Neutrophil (primary cell): Measurements from ENCODE around the gene SETD3.

Source experiments
- H3K27ac ChIP-seq: fragments of 200-600 bp; sonication (generic); 2 replicates; pipeline ENCODE4 v1.5.1; 2016; ENCODE audit warnings: mild to moderate bottlenecking, moderate library complexity
- H3K27me3 ChIP-seq: fragments of 200-600 bp; sonication (generic); 2 replicates; pipeline ENCODE4 v1.6.0; 2016; ENCODE audit warnings: mild to moderate bottlenecking
- H3K36me3 ChIP-seq: fragments of 200-600 bp; sonication (generic); 2 replicates; pipeline ENCODE4 v1.5.1; 2017
- H3K4me1 ChIP-seq, 2 experiments: fragments of 200-600 bp in 1 of 2; sonication (generic) in 1 of 2; 1 replicate in 1 of 2; 2 replicates in 1 of 2; pipeline versions ENCODE4 v1.5.1 to v1.6.1; 2013 to 2016; ENCODE audit warnings: low read depth in 1 of 2, low read length in 1 of 2, mild to moderate bottlenecking in 1 of 2, moderate library complexity in 1 of 2; ENCODE audit not compliant: control insufficient read depth in 1 of 2, insufficient read depth in 1 of 2
- H3K4me3 ChIP-seq, 2 experiments: fragments of 200-600 bp in 1 of 2; sonication (generic) in 1 of 2; 1 replicate in 1 of 2; 2 replicates in 1 of 2; pipeline ENCODE4 v1.5.1; 2013 to 2016; ENCODE audit warnings: low read depth in 1 of 2, low read length in 1 of 2, mild to moderate bottlenecking in 1 of 2, moderate library complexity in 1 of 2
- H3K9me3 ChIP-seq: fragments of 200-600 bp; sonication (generic); 2 replicates; pipeline ENCODE4 v1.5.1; 2016
- TF ChIP-seq, protein P1 (sequence below): fragments of 200-600 bp; sonication (generic); IDR thresholded peaks from 2 replicates; pipeline ENCODE4 v1.5.1; 2016; ENCODE audit warnings: antibody characterized with exemption

The SETD3 gene

DNA sequence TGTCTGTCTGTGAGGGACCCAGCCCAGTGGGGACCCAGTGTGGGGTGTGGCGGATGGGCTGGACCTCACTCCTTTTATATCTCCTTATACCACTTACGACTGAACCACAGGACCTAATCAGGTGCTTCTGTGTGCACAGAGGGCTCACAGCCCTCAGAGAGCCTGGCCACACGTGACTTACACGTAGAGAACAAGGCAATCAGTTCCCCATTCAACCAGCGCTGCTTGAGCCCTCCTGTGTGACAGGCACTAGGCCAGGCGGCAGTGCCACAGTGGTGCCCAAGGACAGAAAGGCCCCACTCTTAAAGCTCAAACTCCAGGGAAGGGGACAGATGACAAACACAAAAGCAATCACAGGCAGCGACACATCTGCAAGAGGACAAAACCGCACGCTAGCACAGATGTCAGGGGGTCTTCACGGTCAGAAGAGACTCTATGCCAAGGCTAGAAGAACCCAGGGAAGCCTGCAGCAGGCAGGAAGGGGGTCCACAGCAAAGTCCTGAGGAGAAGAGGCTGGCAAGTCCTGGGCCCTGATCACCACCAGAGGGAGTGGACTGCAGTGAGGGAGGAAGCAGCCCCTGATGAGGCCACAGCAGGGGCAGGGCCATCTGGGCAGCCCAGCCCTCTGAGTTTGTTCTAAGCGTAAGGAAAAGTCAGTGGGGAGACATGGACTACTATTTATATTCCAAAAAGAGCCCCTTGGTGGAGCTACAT, 39.3 kb downstream of the SETD3 start:
- H3K4me3 ChIP-seq, result no peak overlapping the region
- H3K27ac ChIP-seq, result no peak overlapping the region
- H3K27me3 ChIP-seq, result no peaks in the 10 kb centered on the region
- peaks cover 73% of the 10 kb centered on the region for H3K36me3 ChIP-seq
- no peaks in the 10 kb centered on the region for H3K4me1 ChIP-seq
- H3K9me3 ChIP-seq, result no peaks in the 10 kb centered on the region
- TF ChIP-seq, protein P1, sequence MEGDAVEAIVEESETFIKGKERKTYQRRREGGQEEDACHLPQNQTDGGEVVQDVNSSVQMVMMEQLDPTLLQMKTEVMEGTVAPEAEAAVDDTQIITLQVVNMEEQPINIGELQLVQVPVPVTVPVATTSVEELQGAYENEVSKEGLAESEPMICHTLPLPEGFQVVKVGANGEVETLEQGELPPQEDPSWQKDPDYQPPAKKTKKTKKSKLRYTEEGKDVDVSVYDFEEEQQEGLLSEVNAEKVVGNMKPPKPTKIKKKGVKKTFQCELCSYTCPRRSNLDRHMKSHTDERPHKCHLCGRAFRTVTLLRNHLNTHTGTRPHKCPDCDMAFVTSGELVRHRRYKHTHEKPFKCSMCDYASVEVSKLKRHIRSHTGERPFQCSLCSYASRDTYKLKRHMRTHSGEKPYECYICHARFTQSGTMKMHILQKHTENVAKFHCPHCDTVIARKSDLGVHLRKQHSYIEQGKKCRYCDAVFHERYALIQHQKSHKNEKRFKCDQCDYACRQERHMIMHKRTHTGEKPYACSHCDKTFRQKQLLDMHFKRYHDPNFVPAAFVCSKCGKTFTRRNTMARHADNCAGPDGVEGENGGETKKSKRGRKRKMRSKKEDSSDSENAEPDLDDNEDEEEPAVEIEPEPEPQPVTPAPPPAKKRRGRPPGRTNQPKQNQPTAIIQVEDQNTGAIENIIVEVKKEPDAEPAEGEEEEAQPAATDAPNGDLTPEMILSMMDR, result no peak

DNA sequence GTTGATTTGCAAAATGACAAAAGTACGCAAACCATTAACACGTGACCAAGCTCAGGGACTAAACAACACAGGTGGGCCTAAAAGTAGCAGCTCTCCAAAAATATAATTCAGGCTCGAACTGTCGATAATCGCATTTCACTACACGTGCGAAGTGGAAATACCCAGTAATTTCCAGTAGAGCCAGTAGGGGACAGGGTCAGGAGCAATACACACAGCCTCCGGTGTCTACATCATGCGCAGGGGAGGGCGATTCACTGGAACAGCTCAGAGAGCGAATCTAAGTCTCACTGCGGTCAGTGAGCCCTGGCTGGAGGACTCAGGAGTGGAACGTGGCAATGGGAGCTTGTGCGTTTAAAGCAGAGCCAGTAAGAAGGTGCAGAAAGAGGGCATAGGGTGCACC, 40.4 kb downstream of the SETD3 start:
- Histone ChIP-seq H3K4me3 (no peak overlapping the region), H3K27me3 (no peaks in the 10 kb centered on the region), H3K4me1 (no peaks in the 10 kb centered on the region), H3K27ac (no peak overlapping the region), H3K36me3 (peaks cover 72% of the 10 kb centered on the region), H3K9me3 (no peaks in the 10 kb centered on the region)
- TF ChIP-seq, protein P1, result no peak

DNA sequence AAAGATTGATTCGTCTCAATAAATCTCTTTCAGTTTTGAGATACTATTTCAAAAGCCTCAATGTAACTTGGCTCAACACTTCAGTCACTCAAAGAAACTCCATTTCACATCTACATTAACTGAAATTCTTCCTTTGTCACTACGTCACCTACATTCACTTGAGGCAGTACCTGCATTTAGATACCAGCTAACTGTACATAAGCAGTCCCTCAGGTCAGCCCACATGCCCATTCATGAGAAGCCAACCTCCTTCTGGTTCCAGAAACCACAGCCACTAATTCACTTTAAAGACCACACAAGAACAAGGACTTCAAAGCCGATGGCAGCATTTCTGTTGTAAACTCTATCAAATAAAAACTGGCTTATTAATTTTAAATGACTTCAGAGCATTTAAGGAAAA, 43.0 kb downstream of the SETD3 start:
- H3K27me3 ChIP-seq, result no peaks in the 10 kb centered on the region
- no peak overlapping the region for H3K4me3 ChIP-seq
- TF ChIP-seq, protein P1, result no peak
- H3K4me1 ChIP-seq, result no peaks in the 10 kb centered on the region
- H3K9me3 ChIP-seq, result no peaks in the 10 kb centered on the region
- peaks cover 63% of the 10 kb centered on the region for H3K36me3 ChIP-seq
- H3K27ac ChIP-seq, result no peak overlapping the region

DNA sequence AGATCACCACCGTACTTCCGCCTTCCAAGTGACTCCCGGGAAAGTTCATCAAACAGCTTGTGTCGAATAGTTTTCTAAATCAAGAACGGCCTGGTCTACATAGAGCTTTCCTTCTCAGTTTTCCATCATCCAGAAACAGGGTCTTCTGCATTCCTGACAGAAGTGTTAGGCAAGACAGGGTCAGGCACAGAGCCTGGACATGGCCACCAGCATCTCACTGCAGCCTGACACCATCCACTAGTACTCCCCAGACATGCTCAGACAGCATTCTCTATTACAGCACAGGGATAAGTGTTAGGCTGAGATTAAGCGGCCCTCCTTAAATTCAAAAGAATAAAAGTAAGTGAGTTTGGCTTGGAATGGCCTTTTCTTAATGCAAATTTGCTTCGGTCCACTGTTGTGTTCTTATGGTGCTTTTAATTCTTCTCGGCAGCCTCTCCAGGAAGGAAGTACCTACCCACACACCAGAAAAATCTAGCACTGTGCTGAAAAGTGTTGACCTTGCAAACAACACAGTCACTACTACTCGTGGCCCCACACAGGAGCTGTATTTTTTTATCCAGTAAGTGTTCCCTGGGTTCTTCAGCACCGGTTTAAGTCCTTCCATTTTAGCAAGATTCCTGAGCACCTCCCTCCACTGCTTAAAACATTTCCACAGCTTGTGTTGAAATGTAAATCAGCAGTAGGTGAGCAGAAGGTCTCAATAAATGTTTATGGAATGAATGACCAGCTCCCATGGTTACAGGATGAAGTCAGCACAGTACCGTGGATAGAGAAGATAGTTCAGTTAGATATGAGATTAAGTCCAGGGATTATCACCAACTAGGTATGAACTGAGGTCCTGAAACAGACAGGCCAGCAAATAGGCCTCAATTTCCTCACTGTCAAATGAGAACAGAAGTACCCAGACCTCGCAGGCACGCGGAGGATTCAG, 44.1 kb downstream of the SETD3 start:
- H3K9me3 ChIP-seq, result no peaks in the 10 kb centered on the region
- H3K4me3 ChIP-seq, result no peak overlapping the region
- H3K4me1 ChIP-seq, result no peaks in the 10 kb centered on the region
- H3K36me3 ChIP-seq, result peaks cover 65% of the 10 kb centered on the region
- H3K27ac ChIP-seq, result no peak overlapping the region
- no peaks in the 10 kb centered on the region for H3K27me3 ChIP-seq
- TF ChIP-seq, protein P1, result no peak

DNA sequence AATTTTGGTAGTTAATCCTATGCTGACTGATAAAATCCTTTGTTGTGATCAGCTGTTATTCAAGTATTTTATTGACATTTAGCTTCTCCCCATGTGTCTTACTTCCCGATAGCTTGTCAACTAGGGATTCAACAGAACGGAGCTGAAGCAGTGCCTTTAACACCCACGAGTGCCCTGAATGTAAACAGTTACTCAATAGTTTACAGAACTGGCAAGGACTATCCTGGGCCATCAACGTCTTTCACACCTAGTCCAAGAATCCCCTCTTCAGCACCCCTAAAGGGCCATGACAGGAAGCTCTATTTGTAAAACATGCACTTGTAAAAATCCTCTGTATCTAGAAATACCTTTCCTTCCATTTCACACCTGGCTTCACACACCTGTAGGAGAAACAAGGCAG, 45.3 kb downstream of the SETD3 start:
- Histone ChIP-seq H3K36me3 (peaks cover 72% of the 10 kb centered on the region), H3K4me3 (no peak overlapping the region), H3K4me1 (no peaks in the 10 kb centered on the region), H3K9me3 (no peaks in the 10 kb centered on the region), H3K27ac (no peak overlapping the region), H3K27me3 (no peaks in the 10 kb centered on the region)
- TF ChIP-seq, protein P1, result no peak
